NCI-H82 treated with DMSO at 0.1 percent for 48 hours (cell line): Measurements from ENCODE around the gene ARF3.

Experiments
- DNase-seq: peaks from one replicate; lab custom pipeline; 2025; ENCODE audit not compliant: unreplicated experiment; lab: John Stamatoyannopoulos, UW

The ARF3 gene

DNA sequence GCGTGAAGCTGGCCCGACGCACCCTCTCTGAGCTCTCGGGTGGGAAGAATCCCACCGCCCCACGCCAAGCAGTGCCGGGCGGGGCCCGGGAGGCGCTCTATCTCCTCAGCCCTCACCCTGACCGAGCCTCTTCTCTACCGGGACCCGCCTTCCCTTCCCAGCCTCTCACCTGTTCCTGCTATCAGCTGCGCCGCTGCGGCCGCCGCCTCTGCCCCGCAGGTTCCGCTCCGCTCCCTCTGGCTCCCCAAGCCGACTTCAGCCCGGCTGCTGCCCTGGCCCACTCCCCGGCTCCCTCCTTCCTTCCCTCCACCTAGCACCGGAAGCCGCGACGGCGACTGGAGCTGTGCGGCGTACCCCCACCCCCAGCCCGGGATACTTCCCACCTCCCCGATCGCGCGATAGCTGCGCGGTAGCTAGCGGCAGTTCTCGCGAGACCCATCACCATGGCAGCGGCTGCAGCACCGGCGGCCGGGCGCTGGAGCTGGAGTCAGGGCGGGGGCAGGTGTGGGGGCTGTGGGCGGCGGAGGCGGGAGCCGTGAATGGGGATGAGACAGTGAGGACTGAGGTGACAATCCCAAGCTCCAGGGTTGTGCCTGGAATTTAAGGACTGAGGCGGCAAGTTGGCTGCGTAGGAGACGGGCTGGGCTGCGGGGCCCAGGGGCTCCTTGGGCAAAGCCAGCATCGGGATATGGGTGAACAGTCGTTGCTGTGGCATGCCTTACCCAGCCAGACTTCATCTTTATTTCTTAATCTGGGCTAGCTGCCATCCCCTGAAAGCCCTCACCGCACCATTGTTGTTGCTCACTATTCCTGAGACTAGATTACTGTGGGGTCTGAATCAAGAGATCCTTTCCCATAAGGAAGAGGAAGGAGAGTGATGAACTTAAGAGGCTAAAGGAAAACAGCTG lies at the start of gene ARF3:
Gene ARF3, minus strand, starts transcription at position 347 of the 908 bp plus-strand sequence. CDS start 16,392 bp downstream, outside the sequence.
- DNase-seq, result peak; percentile 89

GRCh38 chr12:49000346-49000745 lies 43.1 kb upstream of the ARF3 start:
- no peak for DNase-seq

DNA sequence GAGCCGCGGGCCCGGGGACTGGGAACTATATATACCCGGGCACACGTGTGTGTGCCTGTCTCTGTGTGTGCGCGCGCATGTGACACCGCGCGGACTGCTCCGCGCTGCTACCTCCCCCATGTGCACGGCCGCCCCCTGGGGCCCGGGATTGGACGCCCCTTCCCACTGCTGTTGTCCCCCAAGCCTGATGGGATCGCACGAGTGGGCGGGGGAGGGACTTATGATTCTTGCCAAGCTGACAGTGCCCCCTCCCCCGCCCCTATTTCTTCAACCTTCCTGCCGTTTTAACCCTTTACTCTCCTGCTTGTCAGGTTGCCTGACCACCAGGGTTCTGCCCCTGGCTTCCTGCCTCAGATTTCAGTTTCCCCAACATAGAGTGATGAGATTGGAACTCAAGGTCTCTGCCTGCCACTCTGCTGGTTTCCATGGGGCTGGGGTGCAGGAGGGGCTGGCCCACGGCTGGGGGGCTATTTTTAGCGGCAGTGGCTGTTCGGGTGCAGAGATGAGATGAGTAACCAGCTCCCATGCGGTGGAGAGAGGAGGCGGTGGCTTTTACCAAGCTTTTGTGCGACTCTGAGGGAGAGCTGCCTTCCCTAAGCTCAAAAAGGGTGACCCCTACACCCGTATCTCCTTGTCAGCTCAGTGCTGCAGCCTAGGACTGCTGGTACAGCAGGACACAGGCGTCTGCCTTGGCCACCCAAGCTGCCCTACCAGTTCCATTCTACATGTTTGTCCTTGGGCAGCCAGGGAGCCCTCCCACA lies 42.3 kb upstream of the ARF3 start, which contains the start of gene DDN:
Gene DDN, minus strand, starts transcription at position 5 of the 761 bp plus-strand sequence. CDS start 88 bp downstream, outside the sequence.
- peak; percentile 58 for DNase-seq

- DNase-seq, result no peak
Measured at GRCh38 chr12:48998497-48999353, 41.4 kb upstream of the ARF3 start.

GRCh38 chr12:48997719-48998496 lies 40.6 kb upstream of the ARF3 start:
- DNase-seq, result no peak

DNA sequence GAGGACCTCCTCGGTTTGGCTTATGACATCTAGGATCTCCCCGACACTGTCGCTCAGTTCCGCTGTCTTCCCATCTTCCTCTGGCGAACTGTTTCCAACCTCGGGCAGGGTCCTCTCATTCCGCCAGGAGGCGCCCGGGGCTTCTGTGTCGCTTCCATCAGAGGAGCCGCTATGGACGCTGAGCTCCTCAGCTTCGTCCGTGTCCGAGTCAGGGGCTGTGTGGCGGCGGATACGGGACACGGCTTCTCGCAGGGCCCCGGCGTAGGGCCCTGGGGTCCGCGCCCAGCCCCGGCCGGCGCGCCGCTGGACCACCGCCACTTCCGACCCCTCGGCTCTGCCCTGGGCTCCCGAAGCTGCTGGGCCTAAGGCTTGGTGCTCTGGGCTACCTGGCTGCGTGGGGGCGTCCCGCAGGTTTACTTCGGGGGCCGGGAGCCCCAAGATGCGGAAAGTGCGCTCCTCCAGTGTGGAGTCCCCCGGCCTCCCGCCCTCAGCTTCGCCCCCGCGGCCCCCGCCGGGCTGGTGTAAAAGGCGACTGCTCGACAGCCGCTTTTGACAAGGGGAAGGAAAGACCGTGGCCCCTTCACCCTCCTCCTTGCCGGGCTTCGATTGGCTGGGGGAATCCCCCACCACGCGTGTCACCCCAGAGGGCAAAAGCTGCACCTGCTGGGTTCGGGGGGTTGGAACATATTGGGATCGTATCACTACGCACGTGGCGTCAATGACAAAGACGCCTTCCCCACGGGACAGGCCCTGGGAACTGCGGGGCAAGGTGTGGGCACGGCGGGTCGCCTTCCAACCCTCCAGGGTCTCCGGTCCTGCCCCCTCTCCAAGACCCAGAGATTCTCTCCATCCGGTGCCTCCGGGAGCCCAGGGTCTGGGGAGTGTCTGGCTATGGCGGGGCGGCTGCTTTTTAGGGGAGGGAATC lies 39.8 kb upstream of the ARF3 start:
- DNase-seq, result peak; percentile 60

- DNase-seq, result peak; percentile 79
Measured at GRCh38 chr12:48995086-48995879, 38.0 kb upstream of the ARF3 start.

DNA sequence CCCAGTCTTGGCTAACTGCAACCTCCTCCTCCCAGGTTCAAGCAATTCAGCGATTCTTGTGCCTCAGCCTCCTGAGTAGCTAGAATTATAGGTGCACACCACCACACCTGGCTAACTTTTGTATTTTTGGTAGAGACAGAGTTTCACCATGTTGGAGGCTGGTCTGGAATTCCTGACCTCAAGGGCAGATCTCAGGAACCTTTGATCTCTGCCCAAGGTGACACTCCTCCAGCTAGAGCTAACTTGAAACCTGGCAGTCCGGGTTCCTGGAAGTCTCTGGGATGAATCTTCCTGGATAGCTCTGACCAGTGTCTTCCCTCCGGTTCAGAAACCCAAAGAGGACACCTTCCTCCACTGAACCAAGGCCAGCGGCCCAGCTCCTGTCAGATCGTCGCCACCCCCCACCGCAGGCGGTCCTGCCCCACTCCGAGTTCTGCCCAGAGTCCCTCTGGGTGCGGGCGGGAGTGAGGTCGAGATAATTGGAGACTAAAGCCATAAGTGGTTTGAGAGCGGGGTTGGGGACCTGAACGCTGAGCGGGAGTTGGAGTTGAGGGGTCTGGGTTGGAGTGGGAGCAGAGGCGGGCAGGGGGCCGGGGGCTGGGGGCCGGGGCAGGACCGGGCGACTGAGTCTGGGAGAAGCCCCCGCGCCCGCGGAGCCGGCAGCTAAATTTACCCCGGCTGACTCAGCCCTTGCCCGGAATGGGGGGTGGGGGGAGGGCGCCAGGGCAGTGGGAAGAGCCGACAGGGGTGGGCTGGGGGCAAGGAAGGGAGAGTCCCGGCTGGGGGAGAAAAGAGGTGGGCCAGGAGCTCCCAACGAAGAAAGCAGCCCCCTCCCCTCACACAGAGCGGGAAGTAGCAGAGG lies 37.2 kb upstream of the ARF3 start:
- DNase-seq, result no peak

DNA sequence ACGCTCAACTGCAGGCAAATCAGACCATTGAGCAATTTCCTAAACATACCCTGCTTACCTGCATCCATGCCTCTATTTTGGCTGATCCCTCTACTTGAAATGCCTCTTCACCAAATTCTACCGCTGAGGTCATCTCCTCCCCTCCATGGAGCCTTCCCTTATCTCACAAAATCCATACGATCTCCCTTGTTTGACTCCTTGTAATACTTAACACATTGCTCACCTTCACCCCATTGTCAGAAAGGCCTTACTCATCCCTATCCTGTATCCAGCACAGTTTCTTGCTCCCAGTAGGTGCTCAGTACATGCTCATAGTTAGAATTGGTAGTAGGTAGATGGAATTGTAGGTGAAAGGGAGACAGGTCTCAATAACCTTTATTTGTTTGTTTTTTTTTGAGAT lies 36.5 kb upstream of the ARF3 start:
- no peak for DNase-seq

DNA sequence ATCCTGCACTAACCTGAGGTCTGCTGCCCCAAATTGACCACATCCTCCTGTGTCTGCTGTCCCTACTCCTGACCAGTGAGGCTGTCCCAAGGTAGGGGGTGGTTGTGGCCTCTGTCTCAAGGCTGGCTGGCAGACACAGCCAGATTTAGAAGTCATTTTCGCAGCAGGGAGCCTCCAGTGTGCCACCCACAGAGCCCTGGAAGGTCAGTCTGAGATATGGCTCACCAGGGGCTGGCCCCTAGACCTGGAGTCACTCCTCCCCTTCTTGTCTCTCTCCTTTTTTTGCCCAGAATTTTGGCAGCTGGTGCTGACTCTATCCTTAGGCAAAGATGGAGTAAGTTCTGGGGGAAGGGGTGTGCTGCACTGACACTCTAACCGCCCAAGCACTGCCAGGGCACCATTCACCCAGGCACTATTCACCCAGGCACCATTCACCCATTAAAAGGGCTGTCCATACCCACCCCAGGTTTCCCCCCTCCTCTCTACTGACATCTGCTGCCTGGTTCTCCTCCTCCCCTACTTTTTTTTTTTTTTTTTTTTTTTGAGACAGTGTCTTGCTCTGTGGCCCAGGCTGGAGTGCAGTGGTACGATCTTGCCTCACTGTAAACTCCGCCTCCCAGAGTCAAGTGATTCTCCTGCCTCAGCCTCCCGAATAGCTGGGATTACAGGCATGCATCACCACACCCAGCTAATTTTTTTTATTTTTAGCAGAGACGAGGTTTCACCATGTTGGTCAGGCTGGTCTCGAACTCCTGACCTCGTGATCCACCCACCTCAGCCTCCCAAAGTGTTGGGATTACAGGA lies 34.2 kb upstream of the ARF3 start:
- no peak for DNase-seq

GRCh38 chr12:48990552-48990951 lies 33.3 kb upstream of the ARF3 start:
- DNase-seq, result no peak

- no peak for DNase-seq
Measured at GRCh38 chr12:48988030-48988649, 30.9 kb upstream of the ARF3 start.

DNA sequence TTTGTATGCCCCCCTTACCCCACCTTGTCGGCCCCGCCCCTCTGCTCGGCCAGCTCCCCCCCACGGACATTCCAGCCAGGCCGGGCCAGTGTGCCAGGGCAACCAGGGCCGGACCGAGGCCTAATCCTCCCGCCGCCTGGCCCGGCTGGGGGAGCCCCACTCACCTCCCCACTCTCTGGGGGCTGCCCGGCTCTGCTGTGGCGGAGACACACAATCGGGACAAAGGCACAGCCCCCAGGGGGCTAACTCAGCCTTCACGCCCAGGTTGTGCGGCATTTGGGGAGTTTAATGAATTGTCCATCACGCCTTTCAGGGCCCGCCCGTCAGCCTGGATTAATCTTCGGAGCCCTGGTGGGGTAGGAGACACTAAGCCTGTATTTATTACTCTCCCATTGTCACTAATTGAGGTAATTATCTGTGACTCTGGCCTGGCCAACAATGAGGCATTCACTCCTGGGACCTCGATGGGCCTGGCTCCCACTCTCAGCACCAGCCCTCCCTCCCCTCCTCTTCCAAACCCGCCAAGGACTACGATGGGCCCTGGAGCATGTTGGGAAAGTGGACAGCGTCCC lies 29.5 kb upstream of the ARF3 start:
- DNase-seq, result peak; percentile 35

- DNase-seq, result no peak
Measured at GRCh38 chr12:48985901-48986300, 28.6 kb upstream of the ARF3 start.

GRCh38 chr12:48985475-48985897 lies 28.2 kb upstream of the ARF3 start:
- DNase-seq, result no peak
